Spinal cord (tissue), 10 donors: Measurements from ENCODE around the gene KCNK10. TPM values are rescaled to one million over a fixed set of nuclear protein-coding genes. Genes with fewer than 3 reads are reported as not detected.

ENCODE experiments used
- DNase-seq, 6 donors: peaks; one replicate each; pipeline versions ENCODE4 v3.0.0 to v3.0.0-alpha.2; 2013 to 2015; ENCODE audit warnings: low spot score in 6 of 6, low read depth in 4 of 6
- H3K27ac ChIP-seq: one replicate; pipeline ENCODE4 v1.5.1; 2013; ENCODE audit warnings: low read depth, low read length, control low read depth
- H3K27me3 ChIP-seq: one replicate; pipeline ENCODE4 v1.6.1; 2013; ENCODE audit warnings: low read length; ENCODE audit not compliant: control insufficient read depth, insufficient read depth
- H3K36me3 ChIP-seq: one replicate; pipeline ENCODE4 v1.6.1; 2013; ENCODE audit warnings: low read length; ENCODE audit not compliant: control insufficient read depth, insufficient read depth
- H3K4me1 ChIP-seq: one replicate; pipeline ENCODE4 v1.6.1; 2013; ENCODE audit warnings: low read length; ENCODE audit not compliant: control insufficient read depth, insufficient read depth
- H3K4me3 ChIP-seq: one replicate; pipeline ENCODE4 v1.5.1; 2013; ENCODE audit warnings: low read depth, low read length, control low read depth
- H3K9me3 ChIP-seq: one replicate; pipeline ENCODE4 v1.6.1; 2013; ENCODE audit warnings: low read length; ENCODE audit not compliant: control insufficient read depth, insufficient read depth
- WGBS: methylation state at CpG from one replicate; pipeline ENCODE4 v1.1.5; 2013; ENCODE audit warnings: missing lambda C conversion rate; ENCODE audit not compliant: insufficient coverage; 5-methylcytosine and 5-hydroxymethylcytosine counted together
- polyA plus RNA-seq, 2 donors: library from polyadenylated mRNA; unstranded; fragments of 120-200 nt; gene quantifications; one replicate each; pipeline ENCODE4 v1.2.1, GENCODE V29; 2013; ENCODE audit not compliant: insufficient read length in 2 of 2
- total RNA-seq, 2 donors: library from RNA; depleted of rRNA in 1 of 2; stranded (reverse); fragments of 120-200 nt in 1 of 2; fragments of >200 nt in 1 of 2; gene quantifications; one replicate each; pipeline versions ENCODE4 v1.2.3 to v1.2.4, GENCODE V29; 2013 to 2014
- donor health status: healthy.

KCNK10 gene
- total and polyA plus RNA-seq, 4 donors: 6.2 to 15.3 (median 11.9) TPM

DNA sequence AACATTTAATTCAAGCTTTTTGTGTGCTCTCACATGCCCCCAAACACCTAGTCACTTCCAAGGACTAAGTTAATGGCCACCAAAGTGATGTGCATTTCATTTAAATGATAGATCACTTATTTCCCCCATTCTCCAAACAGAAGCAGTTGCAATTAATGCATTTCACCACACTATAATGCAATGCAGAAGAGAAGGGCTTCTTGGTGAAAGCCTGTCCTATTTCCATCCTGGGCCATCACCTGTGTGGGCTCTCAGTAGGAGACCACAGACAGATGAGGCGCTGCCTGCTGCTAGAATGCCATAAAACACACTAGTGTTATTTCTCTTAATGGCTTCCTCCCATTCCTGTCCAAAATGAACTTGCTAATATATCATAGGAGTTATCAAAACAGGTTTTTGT lies 166.9 kb downstream of the KCNK10 start:
- no peak overlapping the region for H3K27ac ChIP-seq

GRCh38 chr14:88154926-88155325 lies 168.1 kb downstream of the KCNK10 start:
- H3K27ac ChIP-seq: no peak overlapping the region
- no peaks in the 10 kb centered on the region for H3K27me3 ChIP-seq
- WGBS: no CpG with 5 or more reads among the region's 6 CpGs
- DNase-seq: no peak
- no peaks in the 10 kb centered on the region for H3K36me3 ChIP-seq
- H3K4me1 ChIP-seq: no peaks in the 10 kb centered on the region
- H3K9me3 ChIP-seq: no peaks in the 10 kb centered on the region
- H3K4me3 ChIP-seq: no peak overlapping the region

More for the DNA sequence above, 166.9 kb downstream of the KCNK10 start:
- Histone ChIP-seq H3K4me3 (no peak overlapping the region), H3K9me3 (no peaks in the 10 kb centered on the region), H3K27me3 (no peaks in the 10 kb centered on the region), H3K36me3 (no peaks in the 10 kb centered on the region), H3K4me1 (no peaks in the 10 kb centered on the region)
- no peak for DNase-seq
- no CpG with 5 or more reads among the region's 1 CpG for WGBS

- Histone ChIP-seq H3K27ac (no peak overlapping the region), H3K9me3 (no peaks in the 10 kb centered on the region), H3K4me1 (no peaks in the 10 kb centered on the region), H3K4me3 (no peak overlapping the region), H3K36me3 (no peaks in the 10 kb centered on the region), H3K27me3 (no peaks in the 10 kb centered on the region)
- DNase-seq: peak in 2 of 6 donors; percentile 4 to 10
- WGBS: 79% methylated on average over 4 of the region's 4 CpGs
Measured at GRCh38 chr14:88154321-88154720, 168.7 kb downstream of the KCNK10 start.

DNA sequence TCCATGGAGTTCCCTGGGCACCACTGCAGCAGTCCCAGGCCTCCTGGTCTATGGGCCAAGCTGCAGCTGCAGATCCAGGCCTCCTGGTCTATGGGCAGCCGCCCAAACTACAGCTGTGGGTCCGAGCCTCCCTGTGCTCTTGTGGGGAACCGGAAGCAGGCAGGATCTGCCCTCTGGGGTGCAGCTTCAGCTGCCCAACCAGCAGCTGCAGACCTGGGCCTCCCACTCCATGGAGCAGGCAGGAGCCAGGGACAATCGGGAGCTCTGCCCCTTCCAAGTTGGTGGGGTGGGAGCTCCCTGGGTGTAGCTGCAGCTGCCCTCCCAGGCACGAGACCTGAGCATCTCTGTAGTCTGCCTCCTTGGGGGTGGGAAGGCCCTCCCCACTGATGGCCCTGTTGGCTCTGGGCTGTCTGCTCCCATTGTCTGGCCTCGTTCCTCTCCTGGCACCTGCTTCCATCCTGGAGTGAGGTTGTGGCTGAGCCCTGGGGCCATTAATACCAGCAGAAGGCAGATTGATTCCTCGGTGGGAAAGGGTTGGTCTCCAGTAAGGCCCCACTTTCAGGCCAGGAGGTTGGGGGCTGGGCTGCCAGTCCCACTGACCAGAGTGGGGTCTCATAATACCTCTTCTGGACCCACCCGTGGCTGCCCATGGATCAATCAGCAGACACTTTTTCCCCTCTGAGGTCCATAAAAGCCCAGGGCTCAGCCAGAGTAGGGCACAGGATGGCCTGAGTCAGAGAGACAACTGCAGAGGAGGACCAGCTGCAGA lies 176.0 kb downstream of the KCNK10 start:
- no peak overlapping the region for H3K27ac ChIP-seq
- 92% methylated on average over 8 of the region's 8 CpGs for WGBS
- DNase-seq: no peak
- H3K4me3 ChIP-seq: no peak overlapping the region
- H3K9me3 ChIP-seq: no peaks in the 10 kb centered on the region
- no peaks in the 10 kb centered on the region for H3K4me1 ChIP-seq
- no peaks in the 10 kb centered on the region for H3K27me3 ChIP-seq
- no peaks in the 10 kb centered on the region for H3K36me3 ChIP-seq

GRCh38 chr14:88143810-88144209 lies 179.3 kb downstream of the KCNK10 start:
- WGBS: 88% methylated on average over 1 of the region's 2 CpGs
- no peaks in the 10 kb centered on the region for H3K9me3 ChIP-seq

DNA sequence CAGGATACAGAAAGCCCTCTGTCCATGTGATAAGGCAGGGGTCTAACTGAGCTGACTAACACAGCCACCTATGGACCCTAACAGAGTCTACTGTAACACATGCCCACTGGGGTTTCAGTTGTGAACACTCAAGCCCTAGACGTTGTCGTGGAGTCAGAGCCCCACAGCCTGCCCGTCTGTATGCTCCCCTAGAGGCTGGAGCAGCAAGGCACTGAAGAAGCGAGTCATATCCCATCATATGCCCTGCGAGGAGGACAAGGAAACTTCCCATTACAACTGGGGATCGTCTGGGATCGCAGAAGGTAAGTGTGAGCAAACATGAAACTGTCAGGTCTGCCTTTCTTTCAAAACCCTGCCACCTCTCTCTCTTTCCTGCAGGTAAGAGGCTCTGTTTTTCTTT lies 180.1 kb downstream of the KCNK10 start:
- Histone ChIP-seq H3K27me3 (no peaks in the 10 kb centered on the region), H3K27ac (no peak overlapping the region), H3K9me3 (no peaks in the 10 kb centered on the region), H3K4me1 (no peaks in the 10 kb centered on the region), H3K4me3 (no peak overlapping the region), H3K36me3 (no peaks in the 10 kb centered on the region)
- DNase-seq: no peak
- WGBS: 76% methylated on average over 7 of the region's 7 CpGs

More at GRCh38 chr14:88143810-88144209, 179.3 kb downstream of the KCNK10 start:
- no peaks in the 10 kb centered on the region for H3K36me3 ChIP-seq
- no peak for DNase-seq
- no peak overlapping the region for H3K4me3 ChIP-seq
- no peak overlapping the region for H3K27ac ChIP-seq
- H3K27me3 ChIP-seq: no peaks in the 10 kb centered on the region
- H3K4me1 ChIP-seq: no peaks in the 10 kb centered on the region

DNA sequence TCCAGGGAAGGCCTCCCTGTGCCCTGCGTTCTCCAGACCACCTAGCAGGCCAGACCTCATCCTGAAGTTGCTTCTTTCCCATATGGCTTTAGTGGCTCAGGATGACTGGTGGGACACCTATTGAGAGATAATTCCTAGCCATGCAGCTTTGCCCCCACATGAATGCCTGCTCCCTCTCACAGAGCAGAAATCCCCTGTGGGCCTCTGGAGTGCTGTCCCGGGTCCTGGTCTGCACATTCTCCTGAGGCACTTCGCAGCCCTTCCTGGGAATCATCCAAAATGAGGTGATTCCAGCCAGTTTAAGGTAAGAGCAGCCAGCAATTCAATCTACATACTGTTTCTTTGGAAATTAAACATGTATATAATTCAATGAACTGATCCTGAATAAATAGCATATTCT lies 182.2 kb downstream of the KCNK10 start:
- DNase-seq: no peak

DNA sequence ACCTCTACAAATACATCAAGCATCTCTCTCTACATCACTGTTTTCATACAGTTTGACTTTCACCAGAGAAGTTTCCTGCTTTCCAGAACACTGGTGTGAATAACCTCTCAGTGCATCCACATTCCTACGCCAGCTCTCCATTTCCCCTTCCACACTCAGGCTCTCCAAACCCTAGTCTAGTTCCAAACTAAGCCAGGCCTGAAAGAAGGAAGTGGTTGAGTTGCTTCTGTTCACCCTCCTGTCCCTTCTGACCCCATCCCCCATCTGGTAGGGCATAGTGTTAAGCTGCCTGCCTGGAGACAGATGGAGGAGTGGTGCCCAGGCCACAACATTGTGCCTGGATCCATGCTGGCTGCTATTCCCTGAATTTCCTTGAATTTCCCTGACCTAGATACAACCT lies 185.7 kb downstream of the KCNK10 start:
- no peaks in the 10 kb centered on the region for H3K9me3 ChIP-seq
- no peak overlapping the region for H3K4me3 ChIP-seq
- H3K36me3 ChIP-seq: no peaks in the 10 kb centered on the region
- H3K4me1 ChIP-seq: no peaks in the 10 kb centered on the region
- WGBS: no CpG with 5 or more reads among the region's 1 CpG
- no peak overlapping the region for H3K27ac ChIP-seq
- no peak for DNase-seq
- no peaks in the 10 kb centered on the region for H3K27me3 ChIP-seq

More for the DNA sequence above, 182.2 kb downstream of the KCNK10 start:
- no peaks in the 10 kb centered on the region for H3K36me3 ChIP-seq
- H3K4me3 ChIP-seq: no peak overlapping the region
- no peaks in the 10 kb centered on the region for H3K27me3 ChIP-seq
- no peaks in the 10 kb centered on the region for H3K9me3 ChIP-seq
- H3K27ac ChIP-seq: no peak overlapping the region
- no peaks in the 10 kb centered on the region for H3K4me1 ChIP-seq
- 50% methylated on average over 1 of the region's 3 CpGs for WGBS
